ENCODE data around the gene CPB2.

Gene CPB2

GRCh38 chr13:46131705-46132104 lies 26.9 kb upstream of the CPB2 start:
- H3K9me3 ChIP-seq (ENCODE audit: control insufficient read depth, low read length), result no peaks in the 10 kb centered on the region
- H2AFZ ChIP-seq (ENCODE audit: low read depth, low read length), result no peak overlapping the region
- H3K9ac ChIP-seq (ENCODE audit: low read length), result no peak overlapping the region
- DNase-seq, result no peak
- no peaks in the 10 kb centered on the region for H3K79me1 ChIP-seq (replicated peaks; ENCODE audit: low read length, poor library complexity, severe bottlenecking)
- H3K36me3 ChIP-seq (ENCODE audit: control insufficient read depth in 1 of 2, insufficient read depth in 2 of 2, low read depth in 1 of 2, low read length in 2 of 2), result no peaks in the 10 kb centered on the region
- no peak overlapping the region for H2AK5ac ChIP-seq (ENCODE audit: low read length, severe bottlenecking)
- no peak overlapping the region for H3K14ac ChIP-seq (ENCODE audit: low read length in 2 of 2)
- no peak overlapping the region for H3K18ac ChIP-seq (ENCODE audit: low read depth in 1 of 2, low read length in 2 of 2)
- peaks cover 20 to 30% of the 10 kb centered on the region in 2 experiments for H3K27me3 ChIP-seq (ENCODE audit: control insufficient read depth in 1 of 2, insufficient read depth in 1 of 2, low read length in 2 of 2)
- no peak overlapping the region for H2BK120ac ChIP-seq (ENCODE audit: low read depth, low read length)
- H4K91ac ChIP-seq (ENCODE audit: low read length), result no peak overlapping the region
- H3K23ac ChIP-seq (ENCODE audit: low read length in 2 of 2), result no peak overlapping the region
- no peak overlapping the region for H3K27ac ChIP-seq (ENCODE audit: low read length, poor library complexity, severe bottlenecking)
- H4K8ac ChIP-seq (ENCODE audit: low read length), result no peak overlapping the region
- no peak overlapping the region for H3K4me3 ChIP-seq (ENCODE audit: insufficient read depth in 1 of 2, low read depth in 1 of 2, low read length in 2 of 2)
- no peaks in the 10 kb centered on the region for H3K4me1 ChIP-seq (ENCODE audit: control insufficient read depth, insufficient read depth, low read depth, low read length)
- no peak overlapping the region for H3K4ac ChIP-seq (ENCODE audit: low read depth in 1 of 2, low read length in 2 of 2)
- H2BK12ac ChIP-seq (ENCODE audit: low read length in 2 of 2), result no peak overlapping the region
- H2BK15ac ChIP-seq (ENCODE audit: low read depth, poor library complexity, severe bottlenecking), result no peak overlapping the region
- H3K4me2 ChIP-seq (ENCODE audit: low read length, poor library complexity, severe bottlenecking), result no peak overlapping the region
- H2BK5ac ChIP-seq (ENCODE audit: low read depth, low read length, poor library complexity, severe bottlenecking), result no peak overlapping the region

- H3K9me3 ChIP-seq (ENCODE audit: control insufficient read depth, low read length), result no peaks in the 10 kb centered on the region
- H2BK12ac ChIP-seq (ENCODE audit: low read length in 2 of 2), result no peak overlapping the region
- H3K27ac ChIP-seq (ENCODE audit: low read length, poor library complexity, severe bottlenecking), result no peak overlapping the region
- no peak overlapping the region for H3K4ac ChIP-seq (ENCODE audit: low read depth in 1 of 2, low read length in 2 of 2)
- no peak overlapping the region for H3K18ac ChIP-seq (ENCODE audit: low read depth in 1 of 2, low read length in 2 of 2)
- no peak overlapping the region for H2AFZ ChIP-seq (ENCODE audit: low read depth, low read length)
- WGBS, result 83% methylated on average over 3 of the region's 3 CpGs
- no peak overlapping the region for H3K14ac ChIP-seq (ENCODE audit: low read length in 2 of 2)
- H3K36me3 ChIP-seq (ENCODE audit: control insufficient read depth in 1 of 2, insufficient read depth in 2 of 2, low read depth in 1 of 2, low read length in 2 of 2), result no peaks in the 10 kb centered on the region
- H3K4me2 ChIP-seq (ENCODE audit: low read length, poor library complexity, severe bottlenecking), result no peak overlapping the region
- DNase-seq, result no peak
- H2BK120ac ChIP-seq (ENCODE audit: low read depth, low read length), result no peak overlapping the region
- no peak overlapping the region for H2AK5ac ChIP-seq (ENCODE audit: low read length, severe bottlenecking)
- H3K79me1 ChIP-seq (replicated peaks; ENCODE audit: low read length, poor library complexity, severe bottlenecking), result no peaks in the 10 kb centered on the region
- no peak overlapping the region for H3K23ac ChIP-seq (ENCODE audit: low read length in 2 of 2)
- H2BK15ac ChIP-seq (ENCODE audit: low read depth, poor library complexity, severe bottlenecking), result no peak overlapping the region
- no peak overlapping the region for H3K9ac ChIP-seq (ENCODE audit: low read length)
- H3K4me3 ChIP-seq (ENCODE audit: insufficient read depth in 1 of 2, low read depth in 1 of 2, low read length in 2 of 2), result no peak overlapping the region
- H2BK5ac ChIP-seq (ENCODE audit: low read depth, low read length, poor library complexity, severe bottlenecking), result no peak overlapping the region
- H4K91ac ChIP-seq (ENCODE audit: low read length), result no peak overlapping the region
- peaks cover 20 to 24% of the 10 kb centered on the region in 2 experiments for H3K27me3 ChIP-seq (ENCODE audit: control insufficient read depth in 1 of 2, insufficient read depth in 1 of 2, low read length in 2 of 2)
- H3K4me1 ChIP-seq (ENCODE audit: control insufficient read depth, insufficient read depth, low read depth, low read length), result no peaks in the 10 kb centered on the region
- no peak overlapping the region for H4K8ac ChIP-seq (ENCODE audit: low read length)
These were observed 25.3 kb upstream of the CPB2 start for GRCh38 chr13:46129955-46130618.

GRCh38 chr13:46129124-46129523 lies 24.3 kb upstream of the CPB2 start:
- H4K91ac ChIP-seq (ENCODE audit: low read length), result no peak overlapping the region
- H2BK12ac ChIP-seq (ENCODE audit: low read length in 2 of 2), result no peak overlapping the region
- H3K4ac ChIP-seq (ENCODE audit: low read depth in 1 of 2, low read length in 2 of 2), result no peak overlapping the region
- H3K4me3 ChIP-seq (ENCODE audit: insufficient read depth in 1 of 2, low read depth in 1 of 2, low read length in 2 of 2), result no peak overlapping the region
- no peak overlapping the region for H2BK15ac ChIP-seq (ENCODE audit: low read depth, poor library complexity, severe bottlenecking)
- H4K8ac ChIP-seq (ENCODE audit: low read length), result no peak overlapping the region
- no peaks in the 10 kb centered on the region for H3K79me1 ChIP-seq (replicated peaks; ENCODE audit: low read length, poor library complexity, severe bottlenecking)
- H2BK5ac ChIP-seq (ENCODE audit: low read depth, low read length, poor library complexity, severe bottlenecking), result no peak overlapping the region
- no peak overlapping the region for H3K23ac ChIP-seq (ENCODE audit: low read length in 2 of 2)
- H3K9ac ChIP-seq (ENCODE audit: low read length), result no peak overlapping the region
- no peak overlapping the region for H3K14ac ChIP-seq (ENCODE audit: low read length in 2 of 2)
- no peaks in the 10 kb centered on the region for H3K9me3 ChIP-seq (ENCODE audit: control insufficient read depth, low read length)
- no peaks in the 10 kb centered on the region for H3K4me1 ChIP-seq (ENCODE audit: control insufficient read depth, insufficient read depth, low read depth, low read length)
- no peak overlapping the region for H2AFZ ChIP-seq (ENCODE audit: low read depth, low read length)
- H2AK5ac ChIP-seq (ENCODE audit: low read length, severe bottlenecking), result no peak overlapping the region
- WGBS, result 97% methylated on average over 2 of the region's 2 CpGs
- H3K27ac ChIP-seq (ENCODE audit: low read length, poor library complexity, severe bottlenecking), result no peak overlapping the region
- DNase-seq, result no peak
- H3K4me2 ChIP-seq (ENCODE audit: low read length, poor library complexity, severe bottlenecking), result no peak overlapping the region
- H2BK120ac ChIP-seq (ENCODE audit: low read depth, low read length), result no peak overlapping the region
- H3K18ac ChIP-seq (ENCODE audit: low read depth in 1 of 2, low read length in 2 of 2), result no peak overlapping the region
- H3K27me3 ChIP-seq (ENCODE audit: control insufficient read depth in 1 of 2, insufficient read depth in 1 of 2, low read length in 2 of 2), result peaks cover 20 to 29% of the 10 kb centered on the region in 2 experiments
- H3K36me3 ChIP-seq (ENCODE audit: control insufficient read depth in 1 of 2, insufficient read depth in 2 of 2, low read depth in 1 of 2, low read length in 2 of 2), result no peaks in the 10 kb centered on the region

GRCh38 chr13:46127358-46128023 lies 22.7 kb upstream of the CPB2 start:
- no peak overlapping the region for H3K18ac ChIP-seq (ENCODE audit: low read depth in 1 of 2, low read length in 2 of 2)
- no peak overlapping the region for H3K23ac ChIP-seq (ENCODE audit: low read length in 2 of 2)
- no peak overlapping the region for H3K4ac ChIP-seq (ENCODE audit: low read depth in 1 of 2, low read length in 2 of 2)
- H3K14ac ChIP-seq (ENCODE audit: low read length in 2 of 2), result no peak overlapping the region
- no peak overlapping the region for H2BK5ac ChIP-seq (ENCODE audit: low read depth, low read length, poor library complexity, severe bottlenecking)
- no peaks in the 10 kb centered on the region for H3K4me1 ChIP-seq (ENCODE audit: control insufficient read depth, insufficient read depth, low read depth, low read length)
- no peak overlapping the region for H2AK5ac ChIP-seq (ENCODE audit: low read length, severe bottlenecking)
- H2BK120ac ChIP-seq (ENCODE audit: low read depth, low read length), result no peak overlapping the region
- no peak overlapping the region for H2BK15ac ChIP-seq (ENCODE audit: low read depth, poor library complexity, severe bottlenecking)
- no peak for DNase-seq
- no peaks in the 10 kb centered on the region for H3K9me3 ChIP-seq (ENCODE audit: control insufficient read depth, low read length)
- WGBS, result 88% methylated on average over 7 of the region's 7 CpGs
- no peak overlapping the region for H4K8ac ChIP-seq (ENCODE audit: low read length)
- H4K91ac ChIP-seq (ENCODE audit: low read length), result no peak overlapping the region
- H2AFZ ChIP-seq (ENCODE audit: low read depth, low read length), result no peak overlapping the region
- H3K27ac ChIP-seq (ENCODE audit: low read length, poor library complexity, severe bottlenecking), result no peak overlapping the region
- no peaks in the 10 kb centered on the region for H3K79me1 ChIP-seq (replicated peaks; ENCODE audit: low read length, poor library complexity, severe bottlenecking)
- H2BK12ac ChIP-seq (ENCODE audit: low read length in 2 of 2), result no peak overlapping the region
- H3K4me3 ChIP-seq (ENCODE audit: insufficient read depth in 1 of 2, low read depth in 1 of 2, low read length in 2 of 2), result no peak overlapping the region
- H3K27me3 ChIP-seq (ENCODE audit: control insufficient read depth in 1 of 2, insufficient read depth in 1 of 2, low read length in 2 of 2), result peaks cover 19 to 29% of the 10 kb centered on the region in 2 experiments
- H3K4me2 ChIP-seq (ENCODE audit: low read length, poor library complexity, severe bottlenecking), result no peak overlapping the region
- H3K9ac ChIP-seq (ENCODE audit: low read length), result no peak overlapping the region
- no peaks in the 10 kb centered on the region for H3K36me3 ChIP-seq (ENCODE audit: control insufficient read depth in 1 of 2, insufficient read depth in 2 of 2, low read depth in 1 of 2, low read length in 2 of 2)
